ENCODE data around the gene ZNF230.

Gene ZNF230

GRCh38 chr19:44042147-44042546 is 39.4 kb downstream of the ZNF230 start:
- no peak for DNase-seq (ENCODE audit: low read depth)

- peak; percentile 16 for DNase-seq (ENCODE audit: low read depth)
Observed at GRCh38 chr19:44050740-44051649, 48.2 kb downstream of the ZNF230 start.

GRCh38 chr19:44051650-44052402 is 49.1 kb downstream of the ZNF230 start, which contains the start of gene ZNF223:
Gene ZNF223 (plus strand): TSS chr19:44052036. CDS start chr19:44055177, 3,141 bp downstream.
- peak; percentile 91 for DNase-seq (ENCODE audit: low read depth)

- no peak for DNase-seq (ENCODE audit: low read depth)
Observed at GRCh38 chr19:44055870-44056269, 53.1 kb downstream of the ZNF230 start.

- no peak for DNase-seq (ENCODE audit: low read depth)
Observed at GRCh38 chr19:44059229-44059628, 56.5 kb downstream of the ZNF230 start.

GRCh38 chr19:44061038-44061437 is 58.3 kb downstream of the ZNF230 start:
- DNase-seq (ENCODE audit: low read depth), result no peak

Measured in ELR (cell line).